IMR-90 (cell line): ENCODE results near the gene DTX3. TPM values are rescaled to one million over a fixed set of nuclear protein-coding genes. Genes with fewer than 3 reads are reported as not detected.

Experiments used
- ATAC-seq: fragments of 200-7000 bp; cut with Tn5 transposase; 2 replicates; pipeline ENCODE4 v1.9.1; 2020; ENCODE audit warnings: low read depth, mild to moderate bottlenecking, moderate library complexity
- BruUV-seq: library from RNA; stranded (reverse); fragments of 400-500 nt; replicated peaks from 2 replicates; lab custom pipeline; 2021; lab: Mats Ljungman, UMichigan
- CTCF ChIA-PET: fragments of 300-600 bp; formaldehyde crosslinking; extraction: SDS; loops from one replicate; lab custom pipeline; 2021; ENCODE audit warnings: antibody characterized with exemption; lab: Yijun Ruan, JAX
- POLR2A ChIA-PET: fragments of 300-600 bp; sonication (Branson Sonifier 250); formaldehyde crosslinking; loops from one replicate; lab custom pipeline; 2022; ENCODE audit warnings: antibody characterized with exemption; ENCODE audit not compliant: unreplicated experiment; lab: Charles Lee
- DNase-seq: peaks from one replicate; pipeline ENCODE4 v3.0.0; 2013
- H2AFZ ChIP-seq: replicated peaks from 2 replicates; pipeline ENCODE3; 2013; ENCODE audit warnings: low read length, mild to moderate bottlenecking; ENCODE audit not compliant: poor library complexity
- H2AK5ac ChIP-seq: 2 replicates; pipeline ENCODE4 v1.6.1; 2013; ENCODE audit warnings: low read depth, low read length, inconsistent platforms
- H2AK9ac ChIP-seq: replicated peaks from 2 replicates; pipeline ENCODE3; 2013; ENCODE audit warnings: mild to moderate bottlenecking, low read depth, low read length, moderate library complexity; ENCODE audit not compliant: poor library complexity
- H2BK120ac ChIP-seq: 2 replicates; pipeline ENCODE4 v1.6.1; 2013; ENCODE audit warnings: low read depth, low read length, inconsistent platforms
- H2BK15ac ChIP-seq: 3 replicates; pipeline ENCODE4 v1.6.1; 2013; ENCODE audit warnings: low read depth, low read length, inconsistent platforms
- H2BK20ac ChIP-seq: 2 replicates; pipeline ENCODE4 v1.6.1; 2013; ENCODE audit warnings: low read depth, mild to moderate bottlenecking, inconsistent platforms, low read length, moderate library complexity
- H2BK5ac ChIP-seq: 2 replicates; pipeline ENCODE4 v1.6.1; 2013; ENCODE audit warnings: mild to moderate bottlenecking, low read depth, low read length, inconsistent platforms; ENCODE audit not compliant: poor library complexity, severe bottlenecking
- H3K14ac ChIP-seq: replicated peaks from 2 replicates; pipeline ENCODE4 v1.6.1; 2013; ENCODE audit warnings: low read depth, low read length, inconsistent platforms
- H3K18ac ChIP-seq: 2 replicates; pipeline ENCODE4 v1.6.1; 2013; ENCODE audit warnings: low read depth, low read length, control low read depth
- H3K23ac ChIP-seq: 2 replicates; pipeline ENCODE4 v1.6.1; 2013; ENCODE audit warnings: low read depth, low read length, inconsistent platforms
- H3K27ac ChIP-seq: 2 replicates; pipeline ENCODE4 v1.5.1; 2013; ENCODE audit warnings: mild to moderate bottlenecking, control low read depth, low read length; ENCODE audit not compliant: insufficient read depth
- H3K27me3 ChIP-seq: 2 replicates; pipeline ENCODE4 v1.6.1; 2013; ENCODE audit warnings: low read length; ENCODE audit not compliant: control insufficient read depth, insufficient read depth
- H3K36me3 ChIP-seq: 2 replicates; pipeline ENCODE4 v1.6.1; 2013; ENCODE audit warnings: low read length, mixed read lengths; ENCODE audit not compliant: control insufficient read depth, insufficient read depth
- H3K4ac ChIP-seq: 2 replicates; pipeline ENCODE4 v1.6.1; 2013; ENCODE audit warnings: low read depth, low read length, inconsistent platforms
- H3K4me1 ChIP-seq: 2 replicates; pipeline ENCODE4 v1.6.1; 2013; ENCODE audit warnings: low read length, mixed read lengths; ENCODE audit not compliant: control insufficient read depth, insufficient read depth
- H3K4me2 ChIP-seq: 2 replicates; pipeline ENCODE4 v1.6.1; 2013; ENCODE audit warnings: low read depth, mild to moderate bottlenecking, control low read depth, low read length, moderate library complexity
- H3K4me3 ChIP-seq: 2 replicates; pipeline ENCODE4 v1.5.1; 2013; ENCODE audit warnings: low read depth, mild to moderate bottlenecking, control low read depth, low read length, moderate library complexity; ENCODE audit not compliant: insufficient read depth
- H3K56ac ChIP-seq: 2 replicates; pipeline ENCODE4 v1.6.1; 2013; ENCODE audit warnings: low read length, inconsistent platforms; ENCODE audit not compliant: insufficient read depth; ENCODE audit errors: extremely low read depth
- H3K79me1 ChIP-seq, 2 experiments: 2 replicates each; pipeline ENCODE4 v1.6.1; 2013; ENCODE audit warnings: low read length in 2 of 2, inconsistent platforms in 1 of 2, low read depth in 1 of 2
- H3K9ac ChIP-seq: 2 replicates; pipeline ENCODE4 v1.6.1; 2013; ENCODE audit warnings: low read depth, low read length, control low read depth
- H3K9me1 ChIP-seq: 2 replicates; pipeline ENCODE4 v1.6.1; 2013; ENCODE audit warnings: low read length, inconsistent platforms; ENCODE audit not compliant: insufficient read depth
- H3K9me3 ChIP-seq: 2 replicates; pipeline ENCODE4 v1.6.1; 2013; ENCODE audit warnings: low read length; ENCODE audit not compliant: control insufficient read depth, insufficient read depth
- H4K20me1 ChIP-seq: 2 replicates; pipeline ENCODE4 v1.6.1; 2013; ENCODE audit warnings: low read length, inconsistent platforms; ENCODE audit not compliant: insufficient read depth
- H4K5ac ChIP-seq: 2 replicates; pipeline ENCODE4 v1.6.1; 2013; ENCODE audit warnings: mild to moderate bottlenecking, low read depth, low read length, control low read depth
- H4K8ac ChIP-seq, 2 experiments: 2 replicates each; pipeline ENCODE4 v1.6.1; 2013; ENCODE audit warnings: low read depth in 2 of 2, low read length in 2 of 2, control low read depth in 1 of 2, inconsistent platforms in 1 of 2
- H4K91ac ChIP-seq: 2 replicates; pipeline ENCODE4 v1.6.1; 2013; ENCODE audit warnings: low read depth, low read length, inconsistent platforms; ENCODE audit not compliant: insufficient read depth
- BHLHE40 ChIP-seq: fragments of 150-350 bp; IDR thresholded peaks from 2 replicates; pipeline ENCODE4 v1.6.1; 2016; ENCODE audit warnings: mild to moderate bottlenecking, low read depth, low read length
- CHD1 ChIP-seq: IDR thresholded peaks from 2 replicates; pipeline ENCODE4 v1.6.1; 2012; ENCODE audit warnings: low read depth, low read length, improper control_type of control experiment
- FOS ChIP-seq: fragments of 150-350 bp; IDR thresholded peaks from 2 replicates; pipeline ENCODE4 v1.6.1; 2016; ENCODE audit warnings: low read depth, low read length
- MAFK ChIP-seq: IDR thresholded peaks from 2 replicates; pipeline ENCODE4 v1.6.1; 2012; ENCODE audit warnings: low read depth, low read length, improper control_type of control experiment
- MXI1 ChIP-seq: IDR thresholded peaks from 2 replicates; pipeline ENCODE4 v1.6.1; 2012; ENCODE audit warnings: low read depth, mild to moderate bottlenecking, low read length, moderate library complexity, borderline replicate concordance
- POLR2A ChIP-seq: IDR thresholded peaks from 2 replicates; pipeline ENCODE4 v1.6.1; 2012; ENCODE audit warnings: mild to moderate bottlenecking, low read depth, low read length
- RAD21 ChIP-seq: IDR thresholded peaks from 2 replicates; pipeline ENCODE4 v1.6.1; 2012; ENCODE audit warnings: low read length, improper control_type of control experiment
- RCOR1 ChIP-seq: IDR thresholded peaks from 2 replicates; pipeline ENCODE4 v1.6.1; 2012; ENCODE audit warnings: mild to moderate bottlenecking, low read length, improper control_type of control experiment; ENCODE audit not compliant: insufficient replicate concordance
- RFX5 ChIP-seq: IDR thresholded peaks from 2 replicates; pipeline ENCODE4 v1.8.0; 2012; ENCODE audit warnings: low read depth, mild to moderate bottlenecking, low read length, moderate library complexity
- WGBS, 2 experiments: methylation state at CpG; one replicate each; pipeline versions ENCODE4 v1.1.5 to v1.1.7; 2013; ENCODE audit warnings: missing lambda C conversion rate in 2 of 2; ENCODE audit not compliant: insufficient read length in 1 of 2; ENCODE audit errors: extremely low coverage in 2 of 2; 5-methylcytosine and 5-hydroxymethylcytosine counted together
- dilution Hi-C: fragments of 300-500 bp; cut with HindIII; formaldehyde crosslinking; loops from one replicate; pipeline ENCODE4 v1.14.3; 2018; ENCODE audit warnings: low sequenced_read_pairs; ENCODE audit not compliant: unreplicated experiment
- in situ Hi-C: fragments of 300-500 bp; cut with MboI; formaldehyde crosslinking; loops from 3 replicates; pipeline ENCODE4 v1.14.3; 2019; ENCODE audit warnings: low sequenced_read_pairs, inconsistent platforms, mixed read lengths
- intact Hi-C: fragments of 100-400 bp; cut with micrococcal nuclease; formaldehyde crosslinking; loops from 2 replicates; pipeline ENCODE4 v1.10.0; 2022
- polyA plus RNA-seq, 3 experiments: library from polyadenylated mRNA; depleted of rRNA; stranded (reverse); fragments of >200 nt; gene quantifications; 2 replicates each; pipeline ENCODE4 v1.2.3, GENCODE V29; 2012; ENCODE audit warnings: low replicate concordance in 1 of 3
- total RNA-seq: library from RNA; depleted of rRNA; stranded (reverse); fragments of >200 nt; gene quantifications from 2 replicates; pipeline ENCODE4 v1.2.3, GENCODE V29; 2012
- TF ChIP-seq, protein P1 (sequence below): conservative IDR thresholded peaks from 2 replicates; pipeline ENCODE4 v1.5.1; 2012; ENCODE audit warnings: mild to moderate bottlenecking, low read depth, low read length, improper control_type of control experiment

DTX3 gene
- total and polyA plus RNA-seq, 2 of the 4 experiments (the other 2 are of a cell fraction) = 2.9 to 14.6 TPM

DNA sequence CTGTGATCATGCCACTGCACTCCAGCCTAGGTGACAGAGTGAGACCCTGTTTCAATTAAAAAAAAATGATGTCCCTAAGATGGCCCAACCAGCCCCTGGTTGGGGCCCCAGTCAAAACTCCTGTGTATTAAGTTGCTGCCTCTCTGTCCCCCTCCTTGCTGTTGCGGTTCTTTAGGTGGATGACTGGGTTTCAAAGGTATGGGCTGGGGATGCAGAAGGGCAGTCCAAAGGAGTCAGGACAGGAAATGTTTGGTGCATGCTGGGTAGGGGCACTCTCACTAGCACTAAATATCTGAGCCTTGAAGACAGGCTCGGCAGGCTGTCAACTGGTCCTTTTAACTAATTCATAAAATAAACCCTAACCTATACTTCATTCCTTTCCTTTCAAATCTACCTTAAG is 25.6 kb upstream of the DTX3 start:
- Histone ChIP-seq H3K36me3 (no peaks in the 10 kb centered on the region), H3K27ac (no peak overlapping the region), H3K9ac (no peak overlapping the region), H3K9me3 (no peaks in the 10 kb centered on the region), H3K27me3 (peaks cover 21% of the 10 kb centered on the region), H3K14ac (no peak overlapping the region), H3K4me2 (no peak overlapping the region), H2BK5ac (no peak overlapping the region), H2AFZ (no peak overlapping the region), H3K4me1 (no peaks in the 10 kb centered on the region), H4K20me1 (no peaks in the 10 kb centered on the region), H3K9me1 (no peaks in the 10 kb centered on the region), H3K23ac (no peak overlapping the region), H3K56ac (no peak overlapping the region), H3K18ac (no peak overlapping the region), H2BK15ac (no peak overlapping the region), H4K91ac (no peak overlapping the region), H3K79me1 (no peaks in the 10 kb centered on the region), H2AK9ac (no peak overlapping the region), H4K8ac (no peak overlapping the region), H2AK5ac (no peak overlapping the region), H2BK120ac (no peak overlapping the region), H4K5ac (no peak overlapping the region), H3K4me3 (no peak overlapping the region), H2BK20ac (no peak overlapping the region), H3K4ac (no peak overlapping the region)
- POLR2A ChIA-PET = no interaction called here
- dilution Hi-C loops = no loop called here
- intact Hi-C loops = no loop called here
- DNase-seq = peak; percentile 11
- no CpG with 5 or more reads among the region's 2 CpGs for WGBS, 2 experiments
- BruUV-seq = no TSS peak
- CTCF ChIA-PET = no interaction called here
- TF ChIP-seq RAD21 (no peak), RCOR1 (no peak), BHLHE40 (no peak), FOS (no peak), RFX5 (no peak), MXI1 (no peak), MAFK (no peak), POLR2A (no peak), CHD1 (no peak)
- TF ChIP-seq, protein P1, sequence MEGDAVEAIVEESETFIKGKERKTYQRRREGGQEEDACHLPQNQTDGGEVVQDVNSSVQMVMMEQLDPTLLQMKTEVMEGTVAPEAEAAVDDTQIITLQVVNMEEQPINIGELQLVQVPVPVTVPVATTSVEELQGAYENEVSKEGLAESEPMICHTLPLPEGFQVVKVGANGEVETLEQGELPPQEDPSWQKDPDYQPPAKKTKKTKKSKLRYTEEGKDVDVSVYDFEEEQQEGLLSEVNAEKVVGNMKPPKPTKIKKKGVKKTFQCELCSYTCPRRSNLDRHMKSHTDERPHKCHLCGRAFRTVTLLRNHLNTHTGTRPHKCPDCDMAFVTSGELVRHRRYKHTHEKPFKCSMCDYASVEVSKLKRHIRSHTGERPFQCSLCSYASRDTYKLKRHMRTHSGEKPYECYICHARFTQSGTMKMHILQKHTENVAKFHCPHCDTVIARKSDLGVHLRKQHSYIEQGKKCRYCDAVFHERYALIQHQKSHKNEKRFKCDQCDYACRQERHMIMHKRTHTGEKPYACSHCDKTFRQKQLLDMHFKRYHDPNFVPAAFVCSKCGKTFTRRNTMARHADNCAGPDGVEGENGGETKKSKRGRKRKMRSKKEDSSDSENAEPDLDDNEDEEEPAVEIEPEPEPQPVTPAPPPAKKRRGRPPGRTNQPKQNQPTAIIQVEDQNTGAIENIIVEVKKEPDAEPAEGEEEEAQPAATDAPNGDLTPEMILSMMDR = no peak
- in situ Hi-C loops = no loop called here
- no peak for ATAC-seq
